ENCODE measurements around the gene ESX1. TPM values are rescaled to one million over a fixed set of nuclear protein-coding genes. Genes with fewer than 3 reads are reported as not detected.

ESX1 gene
- total RNA-seq (not detected), polyA plus RNA-seq (not detected)
- long read RNA-seq, donor 1, result 0 reads
- long read RNA-seq, donor 2, result 0 reads
- long read RNA-seq, donor 3, result 0 reads

DNA sequence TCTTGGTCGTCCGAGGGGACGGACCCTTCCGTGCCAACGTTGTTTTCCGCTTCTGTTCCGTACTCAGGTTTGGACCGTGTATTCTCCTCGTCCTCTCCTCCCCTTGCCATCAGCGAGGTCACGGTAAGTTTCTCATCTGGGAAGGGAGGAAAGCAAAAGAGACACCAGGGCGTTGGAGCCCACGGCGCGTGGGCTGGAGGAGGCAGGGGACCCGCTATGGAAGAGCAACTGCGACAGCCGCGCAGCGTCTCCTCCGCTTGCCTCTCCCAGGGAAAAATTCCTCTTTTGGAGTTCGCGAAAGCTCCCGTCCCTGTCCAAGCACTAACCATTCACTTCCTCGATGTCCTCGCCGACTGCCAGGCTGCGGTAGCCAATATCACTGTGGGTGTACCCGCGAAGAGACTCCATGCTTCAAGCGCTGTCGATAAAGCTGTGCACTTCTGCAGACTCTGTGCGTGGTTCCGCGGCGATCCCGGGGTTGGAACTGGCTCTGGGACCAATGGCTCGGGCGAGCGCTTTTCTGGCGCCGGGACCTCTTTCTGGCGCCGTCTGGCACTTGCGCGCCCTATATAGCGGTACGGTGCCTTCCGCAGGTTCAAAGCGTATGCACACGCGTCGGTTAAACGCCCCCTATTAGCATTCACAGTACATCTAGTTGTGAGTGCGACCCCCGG is at the start of gene ESX1:
TSS of gene ESX1 (minus strand) at position 492 of the 674 bp plus-strand sequence. CDS start at position 408, 84 bp downstream.
- H3K27me3 ChIP-seq, result peaks cover 0 to 74% (median 34%) of the 10 kb centered on the region in 9 donors

DNA sequence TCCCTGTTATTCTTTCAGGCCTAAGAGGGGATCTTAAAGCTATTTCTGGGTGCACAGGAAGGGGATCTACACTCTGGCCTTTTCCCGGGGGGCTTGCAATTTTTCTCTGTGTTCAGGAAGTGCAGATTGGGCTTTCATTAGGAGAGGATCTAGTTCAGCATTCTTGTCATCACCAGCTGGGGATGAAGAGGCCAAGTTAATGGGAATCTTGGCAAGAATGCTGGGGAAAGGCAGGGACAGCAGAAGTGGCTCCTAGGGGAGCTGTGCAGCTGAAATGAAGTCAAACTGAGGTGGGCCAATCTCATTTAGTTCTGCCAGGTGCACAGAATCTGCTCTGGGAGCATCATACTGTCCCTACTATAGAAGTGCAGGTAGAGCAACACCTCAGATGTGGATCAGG is 40.9 kb upstream of the ESX1 start:
- H3K4me3 ChIP-seq, result no peak overlapping the region
- no peaks in the 10 kb centered on the region for H3K36me3 ChIP-seq
- no peak for TF ChIP-seq POLR2A (IDR thresholded peaks at IDR 0.05)
- TF ChIP-seq, protein P1, sequence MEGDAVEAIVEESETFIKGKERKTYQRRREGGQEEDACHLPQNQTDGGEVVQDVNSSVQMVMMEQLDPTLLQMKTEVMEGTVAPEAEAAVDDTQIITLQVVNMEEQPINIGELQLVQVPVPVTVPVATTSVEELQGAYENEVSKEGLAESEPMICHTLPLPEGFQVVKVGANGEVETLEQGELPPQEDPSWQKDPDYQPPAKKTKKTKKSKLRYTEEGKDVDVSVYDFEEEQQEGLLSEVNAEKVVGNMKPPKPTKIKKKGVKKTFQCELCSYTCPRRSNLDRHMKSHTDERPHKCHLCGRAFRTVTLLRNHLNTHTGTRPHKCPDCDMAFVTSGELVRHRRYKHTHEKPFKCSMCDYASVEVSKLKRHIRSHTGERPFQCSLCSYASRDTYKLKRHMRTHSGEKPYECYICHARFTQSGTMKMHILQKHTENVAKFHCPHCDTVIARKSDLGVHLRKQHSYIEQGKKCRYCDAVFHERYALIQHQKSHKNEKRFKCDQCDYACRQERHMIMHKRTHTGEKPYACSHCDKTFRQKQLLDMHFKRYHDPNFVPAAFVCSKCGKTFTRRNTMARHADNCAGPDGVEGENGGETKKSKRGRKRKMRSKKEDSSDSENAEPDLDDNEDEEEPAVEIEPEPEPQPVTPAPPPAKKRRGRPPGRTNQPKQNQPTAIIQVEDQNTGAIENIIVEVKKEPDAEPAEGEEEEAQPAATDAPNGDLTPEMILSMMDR (IDR thresholded peaks at IDR 0.05), result no peak
- no peaks in the 10 kb centered on the region for H3K4me1 ChIP-seq
- WGBS, 4 donors, result 12 to 65% (median 30%) methylated on average over 1 of the region's 1 CpG
- intact Hi-C loops (cut with DNase I), result no loop called here
- peaks cover 0 to 14% (median 0%) of the 10 kb centered on the region in 9 donors for H3K27me3 ChIP-seq
- no peak for ATAC-seq
- H3K9me3 ChIP-seq, result peaks cover 0 to 5% (median 0%) of the 10 kb centered on the region in 12 donors
- DNase-seq, result no peak
- no peak overlapping the region for H3K27ac ChIP-seq

More for the DNA sequence above, at the start of gene ESX1:
- Histone ChIP-seq H3K4me3 (peak within 1 kb of the TSS in 4 of 12 donors; percentile 10 to 18 (median 14)), H3K4me1 (peaks cover 0 to 19% (median 0%) of the 10 kb centered on the region in 12 donors), H3K9me3 (peaks cover 0 to 9% (median 0%) of the 10 kb centered on the region in 12 donors), H3K27ac (no peak within 1 kb of the TSS), H3K36me3 (no peaks in the 10 kb centered on the region)
- no peak for ATAC-seq
- intact Hi-C loops (cut with DNase I), result no loop called here
- no peak for DNase-seq
- TF ChIP-seq, protein P1 (IDR thresholded peaks at IDR 0.05), result no peak
- no peak for TF ChIP-seq POLR2A (IDR thresholded peaks at IDR 0.05)
- WGBS, 4 donors, result 1 to 48% (median 18%) methylated on average over 54 to 56 of the region's 56 CpGs

DNA sequence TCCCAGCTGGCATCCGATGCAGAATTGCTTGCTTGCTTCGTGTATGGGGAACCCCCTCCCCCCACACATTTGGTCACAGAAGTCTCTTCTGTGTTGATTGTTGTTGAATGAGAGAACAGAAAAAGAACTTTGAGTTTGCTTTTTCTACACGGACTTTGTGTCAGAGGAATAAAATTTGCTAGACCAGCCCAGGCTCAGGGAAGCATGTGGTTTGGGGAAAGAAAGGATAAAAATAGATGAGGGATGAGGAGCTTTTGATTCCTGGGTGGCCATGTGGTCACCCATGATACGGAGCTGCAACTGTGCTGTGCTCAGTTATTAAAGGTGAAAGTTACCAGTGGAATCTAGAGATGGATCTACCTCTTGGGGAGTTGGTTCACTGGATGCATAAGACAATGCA is 34.2 kb upstream of the ESX1 start:
- intact Hi-C loops (cut with DNase I), result no loop called here
- 42 to 52% (median 48%) methylated on average over 4 of the region's 4 CpGs for WGBS, 4 donors
- DNase-seq (no peak), ATAC-seq (no peak)
- TF ChIP-seq, protein P1 (IDR thresholded peaks at IDR 0.05), result no peak
- TF ChIP-seq POLR2A (IDR thresholded peaks at IDR 0.05), result no peak
- H3K4me3 ChIP-seq, result no peak overlapping the region
- H3K9me3 ChIP-seq, result no peaks in the 10 kb centered on the region
- no peaks in the 10 kb centered on the region for H3K36me3 ChIP-seq
- no peaks in the 10 kb centered on the region for H3K4me1 ChIP-seq
- peaks cover 0 to 33% (median 0%) of the 10 kb centered on the region in 9 donors for H3K27me3 ChIP-seq
- H3K27ac ChIP-seq, result no peak overlapping the region

DNA sequence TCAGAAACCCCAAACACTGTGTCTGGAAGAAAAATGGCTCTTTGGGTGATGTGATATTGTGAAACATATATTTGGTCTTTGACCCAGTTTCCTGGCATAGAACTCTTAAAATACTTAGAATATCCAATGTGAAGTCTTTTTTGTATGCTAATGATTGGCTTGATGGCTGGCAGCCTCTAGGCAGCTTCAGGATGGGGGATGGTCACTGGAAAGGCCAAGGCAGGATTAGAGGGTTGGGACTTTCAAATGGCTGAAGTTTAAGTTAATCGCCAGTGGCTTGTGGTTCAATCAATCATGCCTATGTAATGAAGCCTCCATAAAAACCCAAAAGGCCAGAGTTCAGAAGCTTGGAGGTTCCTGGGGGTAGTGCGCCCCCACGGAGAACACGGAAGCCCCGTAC is 33.5 kb upstream of the ESX1 start:
- peaks cover 0 to 33% (median 0%) of the 10 kb centered on the region in 9 donors for H3K27me3 ChIP-seq
- DNase-seq (no peak), ATAC-seq (no peak)
- no peak overlapping the region for H3K27ac ChIP-seq
- intact Hi-C loops (cut with DNase I), result no loop called here
- H3K4me1 ChIP-seq, result no peaks in the 10 kb centered on the region
- no peaks in the 10 kb centered on the region for H3K9me3 ChIP-seq
- H3K36me3 ChIP-seq, result no peaks in the 10 kb centered on the region
- no peak overlapping the region for H3K4me3 ChIP-seq
- 39 to 56% (median 41%) methylated on average over 5 of the region's 5 CpGs for WGBS, 4 donors
- TF ChIP-seq, protein P1 (IDR thresholded peaks at IDR 0.05), result no peak
- TF ChIP-seq POLR2A (IDR thresholded peaks at IDR 0.05), result no peak

Measured in heart left ventricle (tissue), 16 donors.